ENCODE measurements around the gene CDYL2.

DNA sequence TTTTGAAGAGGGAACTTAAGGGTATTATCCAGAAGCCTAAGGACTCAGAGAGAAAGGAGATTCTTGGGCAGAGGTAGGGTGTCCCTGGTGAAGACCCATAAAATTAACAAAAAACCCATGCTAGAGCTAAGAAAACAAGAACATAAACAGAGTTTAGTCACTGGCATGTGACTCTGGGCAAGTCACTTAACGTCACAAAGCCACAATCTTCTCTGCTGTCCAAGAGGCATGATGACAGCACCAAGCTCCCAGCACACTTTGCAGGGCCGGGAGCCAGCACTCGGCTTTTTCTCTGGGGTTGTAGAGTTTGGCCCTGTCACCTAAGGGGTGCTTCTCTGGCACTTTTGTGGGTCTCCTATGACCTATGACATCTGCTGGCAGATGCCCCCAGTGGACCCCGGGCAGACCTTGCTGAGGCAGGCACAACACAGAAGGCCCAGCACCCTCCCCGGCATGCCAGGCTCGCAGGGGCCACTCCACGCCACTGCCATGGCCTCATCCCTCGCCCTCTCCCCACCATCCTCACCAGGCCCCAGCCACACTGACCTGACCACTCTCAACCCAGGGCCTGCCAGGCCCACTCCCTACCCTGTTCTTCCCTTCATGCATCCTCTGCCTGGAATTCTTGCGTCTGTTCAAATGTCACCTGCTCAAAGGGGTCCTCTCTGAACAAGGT lies 193.8 kb downstream of the CDYL2 start:
- TF ChIP-seq, protein P1, sequence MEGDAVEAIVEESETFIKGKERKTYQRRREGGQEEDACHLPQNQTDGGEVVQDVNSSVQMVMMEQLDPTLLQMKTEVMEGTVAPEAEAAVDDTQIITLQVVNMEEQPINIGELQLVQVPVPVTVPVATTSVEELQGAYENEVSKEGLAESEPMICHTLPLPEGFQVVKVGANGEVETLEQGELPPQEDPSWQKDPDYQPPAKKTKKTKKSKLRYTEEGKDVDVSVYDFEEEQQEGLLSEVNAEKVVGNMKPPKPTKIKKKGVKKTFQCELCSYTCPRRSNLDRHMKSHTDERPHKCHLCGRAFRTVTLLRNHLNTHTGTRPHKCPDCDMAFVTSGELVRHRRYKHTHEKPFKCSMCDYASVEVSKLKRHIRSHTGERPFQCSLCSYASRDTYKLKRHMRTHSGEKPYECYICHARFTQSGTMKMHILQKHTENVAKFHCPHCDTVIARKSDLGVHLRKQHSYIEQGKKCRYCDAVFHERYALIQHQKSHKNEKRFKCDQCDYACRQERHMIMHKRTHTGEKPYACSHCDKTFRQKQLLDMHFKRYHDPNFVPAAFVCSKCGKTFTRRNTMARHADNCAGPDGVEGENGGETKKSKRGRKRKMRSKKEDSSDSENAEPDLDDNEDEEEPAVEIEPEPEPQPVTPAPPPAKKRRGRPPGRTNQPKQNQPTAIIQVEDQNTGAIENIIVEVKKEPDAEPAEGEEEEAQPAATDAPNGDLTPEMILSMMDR (IDR thresholded peaks at IDR 0.05), result no peak
- TF ChIP-seq EP300 (IDR thresholded peaks at IDR 0.05) (no peak), POLR2A (IDR thresholded peaks at IDR 0.05) (no peak)

Measured in stomach (tissue), 4 donors.